DND-41 (cell line): Measurements from ENCODE around the gene PPARGC1A.

Experiments
- ATAC-seq: fragments of 200-7000 bp; cut with Tn5 transposase; 3 replicates; pipeline ENCODE4 v1.9.1; 2021; ENCODE audit warnings: low read depth; ENCODE audit not compliant: insufficient read depth
- DNase-seq: peaks from one replicate; pipeline ENCODE4 v3.0.0-alpha.2; 2020
- H2AFZ ChIP-seq: 2 replicates; pipeline ENCODE4 v1.6.0; 2012; ENCODE audit warnings: low read depth, low read length
- H3K27ac ChIP-seq: 2 replicates; pipeline ENCODE4 v1.5.1; 2012; ENCODE audit warnings: low read length, inconsistent platforms
- H3K27me3 ChIP-seq: fragments of 200-600 bp; sonication (generic); 2 replicates; pipeline ENCODE4 v1.6.0; 2012; ENCODE audit warnings: low read length, mild to moderate bottlenecking, inconsistent platforms; ENCODE audit not compliant: insufficient read depth, poor library complexity
- H3K36me3 ChIP-seq: 2 replicates; pipeline ENCODE4 v1.5.1; 2012; ENCODE audit warnings: low read length, inconsistent platforms; ENCODE audit not compliant: insufficient read depth
- H3K4me1 ChIP-seq: 2 replicates; pipeline ENCODE4 v1.5.1; 2012; ENCODE audit warnings: mild to moderate bottlenecking, low read length; ENCODE audit not compliant: insufficient read depth
- H3K4me2 ChIP-seq: 2 replicates; pipeline ENCODE4 v1.6.0; 2012; ENCODE audit warnings: mild to moderate bottlenecking, moderate library complexity, low read length, inconsistent platforms; ENCODE audit not compliant: insufficient read depth
- H3K4me3 ChIP-seq, 2 experiments: fragments of 200-600 bp in 1 of 2; shearing (Covaris generic) in 1 of 2; 2 replicates each; pipeline ENCODE4 v1.5.1; 2012 to 2016; ENCODE audit warnings: inconsistent platforms in 2 of 2, low read length in 2 of 2, mild to moderate bottlenecking in 2 of 2, low read depth in 1 of 2, moderate library complexity in 1 of 2
- H3K79me2 ChIP-seq: 2 replicates; pipeline ENCODE4 v1.6.0; 2012; ENCODE audit warnings: low read length, inconsistent platforms; ENCODE audit not compliant: insufficient read depth
- H3K9ac ChIP-seq: 2 replicates; pipeline ENCODE4 v1.6.0; 2012; ENCODE audit warnings: low read depth, mild to moderate bottlenecking, inconsistent platforms, low read length, moderate library complexity
- H3K9me3 ChIP-seq: 2 replicates; pipeline ENCODE4 v1.5.1; 2012; ENCODE audit warnings: low read length, moderate library complexity, mild to moderate bottlenecking, inconsistent platforms; ENCODE audit not compliant: insufficient read depth, severe bottlenecking
- H4K20me1 ChIP-seq: 2 replicates; pipeline ENCODE4 v1.6.0; 2012; ENCODE audit warnings: low read length; ENCODE audit not compliant: insufficient read depth
- CTCF ChIP-seq: IDR thresholded peaks from 2 replicates; pipeline ENCODE4 v1.5.1; 2012; ENCODE audit warnings: borderline replicate concordance, low read length, moderate library complexity, mild to moderate bottlenecking; ENCODE audit not compliant: poor library complexity, severe bottlenecking; ENCODE audit errors: extremely low read depth
- EZH2 ChIP-seq: IDR thresholded peaks from 3 replicates; pipeline ENCODE4 v1.6.1; 2012; ENCODE audit warnings: borderline replicate concordance, low read depth, mild to moderate bottlenecking, moderate library complexity, low read length, inconsistent platforms; ENCODE audit not compliant: severe bottlenecking

Gene PPARGC1A

GRCh38 chr4:23769406-23769805 is 120.4 kb downstream of the PPARGC1A start:
- no peaks in the 10 kb centered on the region for H4K20me1 ChIP-seq
- no peaks in the 10 kb centered on the region for H3K9me3 ChIP-seq
- no peak overlapping the region for H3K4me3 ChIP-seq
- no peaks in the 10 kb centered on the region for H3K27me3 ChIP-seq
- no peak overlapping the region for H2AFZ ChIP-seq
- no peaks in the 10 kb centered on the region for H3K4me1 ChIP-seq
- no peak overlapping the region for H3K27ac ChIP-seq
- DNase-seq, result no peak
- no peaks in the 10 kb centered on the region for H3K79me2 ChIP-seq
- H3K4me2 ChIP-seq, result no peak overlapping the region
- no peaks in the 10 kb centered on the region for H3K36me3 ChIP-seq
- ATAC-seq, result no peak
- TF ChIP-seq CTCF, result no peak
- TF ChIP-seq EZH2, result no peak
- H3K9ac ChIP-seq, result no peak overlapping the region

DNA sequence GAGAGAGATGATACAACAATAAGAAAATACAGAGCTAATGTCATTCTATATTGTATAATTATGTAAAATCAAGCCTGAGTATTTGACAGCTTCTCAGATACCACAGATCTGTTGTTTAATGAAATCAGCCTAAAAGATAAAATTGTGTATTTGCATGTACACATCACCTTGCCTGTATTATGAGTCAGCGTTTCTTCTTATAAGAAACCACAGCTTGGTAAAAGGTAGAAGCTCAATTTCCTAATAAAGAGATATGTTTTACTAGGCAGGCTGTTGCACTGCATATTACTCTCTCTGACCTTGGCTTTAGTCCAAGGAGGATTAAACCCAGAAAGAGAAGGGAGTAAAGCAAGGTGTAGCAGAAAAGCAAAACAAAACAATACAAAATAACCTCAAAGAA is 121.3 kb downstream of the PPARGC1A start:
- ATAC-seq (no peak), DNase-seq (no peak)
- Histone ChIP-seq H3K9me3 (no peaks in the 10 kb centered on the region), H2AFZ (no peak overlapping the region), H3K4me2 (no peak overlapping the region), H3K27ac (no peak overlapping the region), H3K9ac (no peak overlapping the region), H3K4me1 (no peaks in the 10 kb centered on the region), H4K20me1 (no peaks in the 10 kb centered on the region), H3K36me3 (no peaks in the 10 kb centered on the region), H3K27me3 (no peaks in the 10 kb centered on the region), H3K79me2 (no peaks in the 10 kb centered on the region), H3K4me3 (no peak overlapping the region)
- TF ChIP-seq EZH2, result no peak
- no peak for TF ChIP-seq CTCF

- Histone ChIP-seq H3K9me3 (no peaks in the 10 kb centered on the region), H3K27me3 (no peaks in the 10 kb centered on the region), H3K79me2 (no peaks in the 10 kb centered on the region), H3K27ac (no peak overlapping the region), H3K4me1 (no peaks in the 10 kb centered on the region), H4K20me1 (no peaks in the 10 kb centered on the region), H3K4me2 (no peak overlapping the region), H3K9ac (no peak overlapping the region), H3K36me3 (no peaks in the 10 kb centered on the region), H3K4me3 (no peak overlapping the region), H2AFZ (no peak overlapping the region)
- ATAC-seq (no peak), DNase-seq (no peak)
- TF ChIP-seq EZH2, result no peak
- TF ChIP-seq CTCF, result no peak
Measured at GRCh38 chr4:23766344-23766743, 123.5 kb downstream of the PPARGC1A start.

GRCh38 chr4:23763559-23763958 is 126.3 kb downstream of the PPARGC1A start:
- DNase-seq (no peak), ATAC-seq (no peak)
- H2AFZ ChIP-seq, result no peak overlapping the region
- no peaks in the 10 kb centered on the region for H3K9me3 ChIP-seq
- H3K36me3 ChIP-seq, result no peaks in the 10 kb centered on the region
- no peaks in the 10 kb centered on the region for H3K79me2 ChIP-seq
- H3K27me3 ChIP-seq, result no peaks in the 10 kb centered on the region
- no peak overlapping the region for H3K4me2 ChIP-seq
- TF ChIP-seq CTCF (no peak), EZH2 (no peak)
- H3K4me1 ChIP-seq, result no peaks in the 10 kb centered on the region
- no peak overlapping the region for H3K27ac ChIP-seq
- no peak overlapping the region for H3K9ac ChIP-seq
- H3K4me3 ChIP-seq, result no peak overlapping the region
- no peaks in the 10 kb centered on the region for H4K20me1 ChIP-seq
